Mesothelial cell of epicardium (in vitro differentiated cells): ENCODE data around the gene ADAM12. TPM values are rescaled to one million over a fixed set of nuclear protein-coding genes. Genes with fewer than 3 reads are reported as not detected.

ENCODE experiments used
- DNase-seq, 2 experiments: peaks; one replicate each; pipeline ENCODE4 v3.0.0; 2021; ENCODE audit warnings: low spot score in 2 of 2; ENCODE audit not compliant: unreplicated experiment in 2 of 2
- H3K27ac Mint-ChIP-seq: 2 replicates; pipeline ENCODE4 v1.8.0; 2021; ENCODE audit warnings: mixed read lengths
- H3K27me3 Mint-ChIP-seq: 2 replicates; pipeline ENCODE4 v1.8.0; 2021; ENCODE audit warnings: low read depth, mixed read lengths
- H3K36me3 Mint-ChIP-seq: 2 replicates; pipeline ENCODE4 v1.8.0; 2021; ENCODE audit warnings: mixed read lengths
- H3K4me1 Mint-ChIP-seq: 2 replicates; pipeline ENCODE4 v1.8.0; 2021; ENCODE audit warnings: mixed read lengths
- H3K4me3 Mint-ChIP-seq: 2 replicates; pipeline ENCODE4 v1.8.0; 2021; ENCODE audit warnings: mild to moderate bottlenecking, moderate library complexity, mixed read lengths
- H3K9me3 Mint-ChIP-seq: 2 replicates; pipeline ENCODE4 v1.8.0; 2021; ENCODE audit warnings: mixed read lengths
- total RNA-seq: library from RNA; stranded (reverse); gene quantifications from 3 replicates; pipeline ENCODE4 v1.2.1, GENCODE V29; 2021
- TF ChIP-seq, protein P1 (sequence below): fragments of 200-600 bp; sonication (generic); IDR thresholded peaks from one replicate; pipeline ENCODE4 v1.5.0; 2021; ENCODE audit warnings: antibody characterized with exemption; ENCODE audit not compliant: unreplicated experiment

ADAM12 gene
- total RNA-seq, 1 donor from 2014 or later = 13.3 TPM

DNA sequence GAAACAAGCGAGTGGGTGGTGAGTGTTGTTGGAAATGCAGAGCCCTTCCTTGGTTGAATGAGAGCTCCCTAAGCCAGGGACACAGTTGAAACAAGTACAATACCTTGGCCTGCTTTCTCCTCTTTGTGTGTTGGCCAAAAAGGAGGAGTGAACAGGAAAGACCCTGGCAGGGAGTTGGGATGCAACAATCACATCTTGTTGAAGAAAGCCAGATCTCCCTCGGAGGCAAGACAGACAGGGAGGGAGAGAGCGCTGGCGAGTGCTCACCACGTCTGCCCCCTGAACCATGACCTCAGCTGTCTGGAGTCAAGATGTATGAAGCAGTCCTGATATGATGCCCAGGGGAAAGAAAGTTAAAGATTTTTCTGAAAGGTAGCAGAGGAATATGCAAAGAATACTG, 66.8 kb downstream of the ADAM12 start:
- Mint-ChIP-seq H3K36me3 (no peaks in the 10 kb centered on the region), H3K27ac (peak overlapping the region; percentile 65), H3K27me3 (no peaks in the 10 kb centered on the region), H3K9me3 (peaks cover 10% of the 10 kb centered on the region), H3K4me3 (no peak overlapping the region), H3K4me1 (peaks cover 16% of the 10 kb centered on the region)
- TF ChIP-seq, protein P1, sequence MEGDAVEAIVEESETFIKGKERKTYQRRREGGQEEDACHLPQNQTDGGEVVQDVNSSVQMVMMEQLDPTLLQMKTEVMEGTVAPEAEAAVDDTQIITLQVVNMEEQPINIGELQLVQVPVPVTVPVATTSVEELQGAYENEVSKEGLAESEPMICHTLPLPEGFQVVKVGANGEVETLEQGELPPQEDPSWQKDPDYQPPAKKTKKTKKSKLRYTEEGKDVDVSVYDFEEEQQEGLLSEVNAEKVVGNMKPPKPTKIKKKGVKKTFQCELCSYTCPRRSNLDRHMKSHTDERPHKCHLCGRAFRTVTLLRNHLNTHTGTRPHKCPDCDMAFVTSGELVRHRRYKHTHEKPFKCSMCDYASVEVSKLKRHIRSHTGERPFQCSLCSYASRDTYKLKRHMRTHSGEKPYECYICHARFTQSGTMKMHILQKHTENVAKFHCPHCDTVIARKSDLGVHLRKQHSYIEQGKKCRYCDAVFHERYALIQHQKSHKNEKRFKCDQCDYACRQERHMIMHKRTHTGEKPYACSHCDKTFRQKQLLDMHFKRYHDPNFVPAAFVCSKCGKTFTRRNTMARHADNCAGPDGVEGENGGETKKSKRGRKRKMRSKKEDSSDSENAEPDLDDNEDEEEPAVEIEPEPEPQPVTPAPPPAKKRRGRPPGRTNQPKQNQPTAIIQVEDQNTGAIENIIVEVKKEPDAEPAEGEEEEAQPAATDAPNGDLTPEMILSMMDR = no peak
- no peak for DNase-seq

DNA sequence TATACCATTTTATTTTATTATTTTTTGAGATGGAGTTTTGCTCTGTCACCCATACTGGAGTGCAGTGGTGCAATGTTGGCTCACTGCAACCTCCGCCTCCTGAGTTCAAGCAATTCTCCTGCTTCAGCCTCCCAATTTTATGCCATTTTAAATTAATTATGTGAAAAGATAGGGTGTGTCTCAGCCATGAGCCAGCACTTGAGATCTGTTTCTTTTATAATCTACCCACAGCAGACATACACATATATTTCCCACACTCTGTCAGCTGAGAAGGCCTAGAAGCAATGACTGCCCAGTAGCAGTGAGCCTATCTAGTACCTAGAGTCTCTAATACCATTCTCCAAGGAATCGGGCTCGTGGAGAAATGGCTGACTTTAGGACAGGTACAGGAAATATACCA, 70.5 kb downstream of the ADAM12 start:
- H3K27me3 Mint-ChIP-seq = no peaks in the 10 kb centered on the region
- DNase-seq = no peak
- no peaks in the 10 kb centered on the region for H3K36me3 Mint-ChIP-seq

DNA sequence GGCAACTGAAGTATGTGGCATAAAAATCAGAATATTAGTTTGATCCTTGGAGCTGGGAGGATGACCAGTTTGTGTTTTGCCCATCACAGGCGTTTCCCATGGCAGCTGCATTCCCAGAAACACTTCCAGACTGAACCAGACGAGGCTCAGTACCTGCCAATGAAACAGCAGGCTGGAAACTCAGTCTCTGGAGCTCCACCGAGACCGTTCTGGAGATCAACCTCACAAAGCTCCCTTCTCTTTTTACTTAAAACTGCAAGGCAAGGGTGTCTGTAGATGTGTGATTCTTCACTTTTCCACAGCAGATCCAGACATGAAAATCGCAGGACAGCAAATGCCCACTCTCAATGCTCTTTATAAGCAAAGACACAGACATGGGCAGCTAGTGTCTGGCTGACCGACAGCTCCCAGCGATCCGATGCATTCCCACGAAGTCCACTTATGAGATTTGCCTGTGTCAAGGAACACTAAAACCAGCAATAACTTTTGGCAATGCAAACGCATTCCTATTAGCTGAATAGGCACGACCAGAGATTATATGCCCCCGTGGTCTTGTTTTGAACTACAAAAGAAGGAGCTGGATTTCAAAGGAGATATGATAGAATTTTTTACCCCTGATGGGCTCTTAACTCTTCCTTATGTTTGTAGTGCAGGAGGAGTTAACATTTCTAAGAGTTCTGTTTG, 72.6 kb downstream of the ADAM12 start:
- H3K4me1 Mint-ChIP-seq = peaks cover 17% of the 10 kb centered on the region
- no peaks in the 10 kb centered on the region for H3K36me3 Mint-ChIP-seq
- H3K27me3 Mint-ChIP-seq = peaks cover 1% of the 10 kb centered on the region
- peak overlapping the region; percentile 14 for H3K27ac Mint-ChIP-seq
- H3K4me3 Mint-ChIP-seq = no peak overlapping the region
- DNase-seq = no peak
- TF ChIP-seq, protein P1 = no peak
- H3K9me3 Mint-ChIP-seq = no peaks in the 10 kb centered on the region

More for the DNA sequence above, 70.5 kb downstream of the ADAM12 start:
- no peak overlapping the region for H3K27ac Mint-ChIP-seq
- H3K4me3 Mint-ChIP-seq = no peak overlapping the region
- peaks cover 25% of the 10 kb centered on the region for H3K4me1 Mint-ChIP-seq
- TF ChIP-seq, protein P1 = no peak
- H3K9me3 Mint-ChIP-seq = no peaks in the 10 kb centered on the region

DNA sequence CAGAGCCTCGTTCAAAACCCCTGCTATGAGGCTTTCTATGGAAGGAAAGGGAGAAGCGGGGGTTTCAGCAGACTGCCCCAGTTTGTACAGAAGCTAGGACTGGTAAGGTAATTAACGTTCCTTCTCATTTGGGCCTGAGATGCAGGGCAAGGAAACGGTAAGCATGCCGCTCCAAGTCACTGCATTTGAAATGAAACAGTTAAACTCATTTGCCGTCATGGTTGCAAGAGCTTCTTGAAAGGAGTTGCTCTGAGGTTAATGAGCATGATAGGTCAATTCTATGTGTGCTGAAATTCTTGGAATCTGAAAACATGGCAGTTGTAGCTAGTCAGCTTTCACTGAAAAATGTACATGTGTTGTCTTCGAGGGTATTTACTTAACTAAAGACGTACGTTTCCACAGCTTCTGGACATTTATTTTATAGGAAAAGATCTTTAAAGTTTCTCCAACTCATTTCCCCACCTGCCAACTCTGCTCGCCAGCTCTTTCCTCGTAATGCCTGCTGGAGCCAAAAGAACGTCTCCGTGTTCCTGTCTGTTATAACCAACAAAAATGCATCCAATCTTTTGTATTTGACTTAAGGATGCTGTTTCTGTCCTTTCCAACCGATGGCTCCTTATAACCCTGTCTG, 73.3 kb downstream of the ADAM12 start:
- Mint-ChIP-seq H3K4me3 (no peak overlapping the region), H3K36me3 (no peaks in the 10 kb centered on the region), H3K27me3 (peaks cover 4% of the 10 kb centered on the region), H3K4me1 (peaks cover 11% of the 10 kb centered on the region), H3K27ac (no peak overlapping the region), H3K9me3 (no peaks in the 10 kb centered on the region)
- no peak for DNase-seq
- TF ChIP-seq, protein P1 = no peak

DNA sequence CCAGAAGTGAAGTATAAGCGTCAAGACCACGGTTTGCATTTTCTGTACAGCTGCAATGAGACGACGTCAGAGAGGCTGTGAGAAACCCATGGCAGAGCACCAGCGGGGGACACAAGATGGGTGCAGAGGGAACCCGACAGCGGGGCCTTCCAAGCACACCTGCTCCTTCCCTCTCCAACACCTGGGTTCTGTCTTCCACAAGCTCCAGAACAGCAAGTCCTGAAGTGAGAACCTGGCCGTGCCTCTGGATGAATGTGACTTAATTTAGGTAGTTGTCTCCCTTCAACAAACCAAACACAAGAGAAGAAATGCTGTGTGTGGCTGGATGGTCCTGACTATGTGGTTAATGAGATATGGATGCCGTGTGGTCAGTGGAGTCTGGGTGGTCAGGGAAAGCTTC, 76.1 kb downstream of the ADAM12 start:
- Mint-ChIP-seq H3K9me3 (no peaks in the 10 kb centered on the region), H3K4me3 (no peak overlapping the region), H3K36me3 (no peaks in the 10 kb centered on the region), H3K4me1 (peaks cover 10% of the 10 kb centered on the region), H3K27me3 (peaks cover 8% of the 10 kb centered on the region), H3K27ac (no peak overlapping the region)
- TF ChIP-seq, protein P1 = no peak
- DNase-seq = no peak
